Body of pancreas (tissue), 4 donors: Measurements from ENCODE around the gene ZNF335. TPM values are rescaled to one million over a fixed set of nuclear protein-coding genes. Genes with fewer than 3 reads are reported as not detected.
A peak's percentile ranks its signal among the peaks of the same experiment; 100 is the strongest.

Experiments
- ATAC-seq: fragments of 150-250 bp; one replicate; pipeline ENCODE4 v1.9.1; 2016
- DNase-seq, 4 donors: peaks; one replicate each; pipeline ENCODE4 v3.0.0-alpha.2; 2019
- H3K27ac ChIP-seq, 4 donors: fragments of 200-600 bp; sonication (generic); 1 replicate in 3 of 4; 2 replicates in 1 of 4; pipeline versions ENCODE4 v1.5.1 to v1.6.1; 2016 to 2019; ENCODE audit warnings: mild to moderate bottlenecking in 1 of 4, mixed read lengths in 1 of 4, moderate library complexity in 1 of 4
- H3K27me3 ChIP-seq, 2 donors: fragments of 200-600 bp; sonication (generic); one replicate each; pipeline ENCODE4 v1.6.0; 2016; ENCODE audit warnings: mild to moderate bottlenecking in 1 of 2
- H3K36me3 ChIP-seq, 2 donors: fragments of 200-600 bp; sonication (generic); replicated peaks in 1 of 2; 2 replicates each; pipeline ENCODE4 v1.5.1; 2016; ENCODE audit warnings: low read depth in 2 of 2; ENCODE audit not compliant: insufficient read depth in 1 of 2
- H3K4me1 ChIP-seq: fragments of 200-600 bp; sonication (generic); one replicate; pipeline ENCODE4 v1.6.0; 2016
- H3K4me3 ChIP-seq, 2 donors: fragments of 200-600 bp; sonication (generic); 1 replicate in 1 of 2; 2 replicates in 1 of 2; pipeline ENCODE4 v1.5.1; 2016 to 2019
- H3K9me3 ChIP-seq, 3 donors: fragments of 200-600 bp; sonication (generic); 1 replicate in 2 of 3; 2 replicates in 1 of 3; pipeline ENCODE4 v1.5.1; 2016
- POLR2A ChIP-seq, 3 donors: fragments of 450-650 bp; IDR thresholded peaks; one replicate each; pipeline ENCODE4 v1.6.1; 2016; ENCODE audit warnings: antibody characterized with exemption in 3 of 3, mild to moderate bottlenecking in 2 of 3
- WGBS, 2 donors: methylation state at CpG; one replicate each; pipeline ENCODE4 v1.1.5; 2017; 5-methylcytosine and 5-hydroxymethylcytosine counted together
- intact Hi-C: fragments of 100-400 bp; cut with DNase I; formaldehyde crosslinking; loops from one replicate; pipeline ENCODE4 v1.15.1; 2023
- total RNA-seq, 2 donors: library from RNA; depleted of rRNA; stranded (reverse); fragments of >200 nt; gene quantifications; one replicate each; pipeline ENCODE4 v1.1.0, GENCODE V29; 2016
- TF ChIP-seq, protein P1 (sequence below), 7 experiments: fragments of 450-650 bp in 4 of 7; fragments of 200-600 bp in 3 of 7; sonication (generic) in 3 of 7; IDR thresholded peaks; one replicate each; pipeline ENCODE4 v1.5.1; 2016 to 2019; ENCODE audit warnings: antibody characterized with exemption in 7 of 7

Gene ZNF335
- total RNA-seq, 2 donors from 2014 or later = 21.8 to 41.9 TPM

DNA sequence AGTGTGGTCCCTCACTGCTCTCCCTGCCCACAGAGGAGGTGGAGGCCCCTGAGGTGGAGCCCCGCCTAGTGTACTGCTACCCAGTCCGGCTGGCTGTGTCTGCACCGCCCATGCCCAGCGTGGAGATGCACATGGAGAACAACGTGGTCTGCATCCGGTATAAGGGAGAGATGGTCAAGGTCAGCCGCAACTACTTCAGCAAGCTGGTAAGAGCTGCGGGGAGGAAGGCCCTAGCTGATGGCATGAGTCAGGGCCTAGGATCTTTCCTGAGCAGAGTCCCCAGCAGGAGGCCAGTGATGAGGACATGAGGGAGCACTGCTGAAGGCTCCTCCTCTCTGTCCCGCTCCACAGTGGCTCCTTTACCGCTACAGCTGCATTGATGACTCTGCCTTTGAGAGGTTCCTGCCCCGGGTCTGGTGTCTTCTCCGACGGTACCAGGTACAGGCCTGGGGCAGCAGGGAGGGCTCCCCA lies 26.3 kb downstream of the ZNF335 start:
- Histone ChIP-seq H3K27ac (peak overlapping the region; percentile 71 to 84 (median 80)), H3K36me3 (peaks cover 6 to 28% of the 10 kb centered on the region in 2 donors), H3K9me3 (no peaks in the 10 kb centered on the region), H3K4me3 (no peak overlapping the region), H3K27me3 (no peaks in the 10 kb centered on the region), H3K4me1 (peaks cover 34% of the 10 kb centered on the region)
- ATAC-seq = peak; percentile 3
- no peak for TF ChIP-seq POLR2A (IDR thresholded peaks at IDR 0.05)
- TF ChIP-seq, protein P1, sequence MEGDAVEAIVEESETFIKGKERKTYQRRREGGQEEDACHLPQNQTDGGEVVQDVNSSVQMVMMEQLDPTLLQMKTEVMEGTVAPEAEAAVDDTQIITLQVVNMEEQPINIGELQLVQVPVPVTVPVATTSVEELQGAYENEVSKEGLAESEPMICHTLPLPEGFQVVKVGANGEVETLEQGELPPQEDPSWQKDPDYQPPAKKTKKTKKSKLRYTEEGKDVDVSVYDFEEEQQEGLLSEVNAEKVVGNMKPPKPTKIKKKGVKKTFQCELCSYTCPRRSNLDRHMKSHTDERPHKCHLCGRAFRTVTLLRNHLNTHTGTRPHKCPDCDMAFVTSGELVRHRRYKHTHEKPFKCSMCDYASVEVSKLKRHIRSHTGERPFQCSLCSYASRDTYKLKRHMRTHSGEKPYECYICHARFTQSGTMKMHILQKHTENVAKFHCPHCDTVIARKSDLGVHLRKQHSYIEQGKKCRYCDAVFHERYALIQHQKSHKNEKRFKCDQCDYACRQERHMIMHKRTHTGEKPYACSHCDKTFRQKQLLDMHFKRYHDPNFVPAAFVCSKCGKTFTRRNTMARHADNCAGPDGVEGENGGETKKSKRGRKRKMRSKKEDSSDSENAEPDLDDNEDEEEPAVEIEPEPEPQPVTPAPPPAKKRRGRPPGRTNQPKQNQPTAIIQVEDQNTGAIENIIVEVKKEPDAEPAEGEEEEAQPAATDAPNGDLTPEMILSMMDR (IDR thresholded peaks at IDR 0.05) = no peak
- DNase-seq = peak in 3 of 4 donors; percentile 44 to 59 (median 55)
- intact Hi-C loops = no loop called here
- WGBS, 2 donors = 40 to 61% methylated on average over 1 to 13 of the region's 13 CpGs

DNA sequence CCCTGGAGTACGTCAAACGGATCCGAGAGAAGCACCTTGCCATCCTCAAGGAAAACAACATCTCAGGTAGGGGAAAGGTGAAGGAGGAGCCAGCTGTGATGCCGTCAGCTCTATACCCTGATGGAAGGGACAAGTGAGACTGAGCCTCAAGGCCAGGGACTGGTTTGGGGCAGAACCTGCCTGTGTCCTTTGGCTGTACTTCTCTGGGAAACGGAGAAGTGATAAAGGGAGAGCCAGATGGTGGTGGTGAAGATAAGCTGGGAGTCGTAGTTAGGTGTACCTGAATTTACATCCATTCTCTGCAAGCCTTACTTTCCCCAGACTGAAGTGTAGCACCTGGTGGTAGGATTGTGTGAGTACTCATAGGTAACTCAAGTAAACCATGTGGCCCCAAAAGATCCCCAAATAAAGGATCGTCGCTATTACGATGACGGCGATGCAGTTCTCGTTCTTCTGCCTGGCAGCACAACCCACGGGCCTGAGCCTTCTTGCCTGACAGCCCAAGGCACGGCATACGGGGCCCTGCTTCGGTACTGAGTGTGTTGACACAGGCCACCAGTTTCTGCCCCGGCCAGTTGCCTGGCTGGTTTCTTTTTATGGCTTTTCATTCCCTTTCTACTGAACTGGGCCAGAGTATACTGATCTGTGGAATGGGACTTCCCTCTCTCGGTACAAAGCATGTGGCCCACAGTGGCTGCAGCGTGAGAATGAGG lies 26.9 kb downstream of the ZNF335 start:
- no peaks in the 10 kb centered on the region for H3K27me3 ChIP-seq
- 47% methylated on average over 17 to 19 of the region's 19 CpGs for WGBS, 2 donors
- intact Hi-C loops = no loop called here
- H3K9me3 ChIP-seq = no peaks in the 10 kb centered on the region
- peaks cover 5 to 29% of the 10 kb centered on the region in 2 donors for H3K36me3 ChIP-seq
- TF ChIP-seq, protein P1 (IDR thresholded peaks at IDR 0.05) = peak in 5 of 7 experiments; percentile 8 to 57 (median 45)
- TF ChIP-seq POLR2A (IDR thresholded peaks at IDR 0.05) = no peak
- H3K27ac ChIP-seq = peak overlapping the region; percentile 71 to 84 (median 80)
- no peak overlapping the region for H3K4me3 ChIP-seq
- ATAC-seq = peak; percentile 41
- DNase-seq = peak; percentile 53 to 81 (median 68)
- H3K4me1 ChIP-seq = peaks cover 34% of the 10 kb centered on the region

- TF ChIP-seq, protein P1 (IDR thresholded peaks at IDR 0.05) = no peak
- TF ChIP-seq POLR2A (IDR thresholded peaks at IDR 0.05) = no peak
- Histone ChIP-seq H3K27ac (peak overlapping the region; percentile 71 to 84 (median 80)), H3K9me3 (no peaks in the 10 kb centered on the region), H3K4me3 (no peak overlapping the region), H3K27me3 (no peaks in the 10 kb centered on the region), H3K4me1 (peaks cover 34% of the 10 kb centered on the region), H3K36me3 (peaks cover 0 to 35% of the 10 kb centered on the region in 2 donors)
- intact Hi-C loops = no loop called here
- no peak for DNase-seq
- no peak for ATAC-seq
- 54 to 60% methylated on average over 11 to 15 of the region's 15 CpGs for WGBS, 2 donors
These were observed 27.6 kb downstream of the ZNF335 start for GRCh38 chr20:45944151-45944964.

DNA sequence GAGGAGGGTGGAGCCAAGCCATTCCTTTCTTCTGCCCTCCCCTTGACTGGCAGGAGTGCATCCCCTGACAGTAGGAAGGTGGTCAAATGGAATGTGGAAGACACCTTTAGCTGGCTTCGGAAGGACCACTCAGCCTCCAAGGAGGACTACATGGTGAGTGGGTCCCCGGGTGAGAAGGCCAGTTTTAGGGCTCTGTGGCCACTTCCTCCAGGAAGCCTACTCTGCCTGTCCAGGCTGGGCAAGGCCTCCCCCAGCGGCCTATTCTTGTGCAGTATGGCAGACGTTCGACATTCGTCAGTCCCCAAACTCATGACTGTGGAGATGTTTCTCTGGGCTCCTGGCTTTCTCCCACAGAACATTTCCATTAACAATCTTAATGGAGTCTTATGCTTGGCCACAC lies 28.4 kb downstream of the ZNF335 start:
- 92 to 100% methylated on average over 4 to 6 of the region's 6 CpGs for WGBS, 2 donors
- Histone ChIP-seq H3K4me1 (peaks cover 34% of the 10 kb centered on the region), H3K4me3 (no peak overlapping the region), H3K27me3 (no peaks in the 10 kb centered on the region), H3K27ac (peak overlapping the region; percentile 71 to 84 (median 80)), H3K36me3 (peaks cover 0 to 41% of the 10 kb centered on the region in 2 donors), H3K9me3 (no peaks in the 10 kb centered on the region)
- ATAC-seq = no peak
- no peak for DNase-seq
- TF ChIP-seq, protein P1 (IDR thresholded peaks at IDR 0.05) = no peak
- TF ChIP-seq POLR2A (IDR thresholded peaks at IDR 0.05) = no peak
- intact Hi-C loops = no loop called here
